CD14-positive monocyte (primary cell): ENCODE data around the gene CAMK1D. TPM values are rescaled to one million over a fixed set of nuclear protein-coding genes. Genes with fewer than 3 reads are reported as not detected.
A peak's percentile ranks its signal among the peaks of the same experiment; 100 is the strongest.

Experiments
- DNase-seq, 3 donors: peaks; one replicate each; pipeline ENCODE4 v3.0.0-alpha.2; 2011 to 2022
- H2AFZ ChIP-seq: 2 replicates; pipeline ENCODE4 v1.6.0; 2012; ENCODE audit warnings: mild to moderate bottlenecking, low read depth, low read length, inconsistent platforms; ENCODE audit not compliant: insufficient read depth, poor library complexity, severe bottlenecking
- H3K27ac ChIP-seq, 2 donors: 1 replicate in 1 of 2; 2 replicates in 1 of 2; pipeline ENCODE4 v1.5.1; 2012 to 2013; ENCODE audit warnings: low read length in 2 of 2, control low read depth in 1 of 2, inconsistent platforms in 1 of 2, low read depth in 1 of 2, mild to moderate bottlenecking in 1 of 2
- H3K27me3 ChIP-seq, 2 donors: one replicate each; pipeline versions ENCODE4 v1.6.0 to v1.6.1; 2011 to 2013; ENCODE audit warnings: low read length in 2 of 2; ENCODE audit not compliant: control insufficient read depth in 2 of 2, insufficient read depth in 2 of 2
- H3K36me3 ChIP-seq, 2 donors: replicated peaks in 1 of 2; 1 replicate in 1 of 2; 2 replicates in 1 of 2; pipeline versions ENCODE4 v1.5.1 to v1.6.1; 2012 to 2013; ENCODE audit warnings: low read length in 2 of 2, control low read depth in 1 of 2, inconsistent platforms in 1 of 2, mild to moderate bottlenecking in 1 of 2; ENCODE audit not compliant: insufficient read depth in 2 of 2, control insufficient read depth in 1 of 2
- H3K4me1 ChIP-seq, 2 donors: 1 replicate in 1 of 2; 2 replicates in 1 of 2; pipeline versions ENCODE4 v1.5.1 to v1.6.1; 2012 to 2013; ENCODE audit warnings: low read length in 2 of 2, control low read depth in 1 of 2, inconsistent platforms in 1 of 2, mild to moderate bottlenecking in 1 of 2, moderate library complexity in 1 of 2; ENCODE audit not compliant: insufficient read depth in 2 of 2, control insufficient read depth in 1 of 2
- H3K4me2 ChIP-seq: replicated peaks from 2 replicates; pipeline ENCODE3; 2012; ENCODE audit warnings: low read length, moderate library complexity, mild to moderate bottlenecking; ENCODE audit not compliant: poor library complexity, severe bottlenecking; ENCODE audit errors: extremely low read depth
- H3K4me3 ChIP-seq, 3 experiments: fragments of 200-600 bp in 1 of 3; sonication (generic) in 1 of 3; replicated peaks in 1 of 3; 1 replicate in 2 of 3; 2 replicates in 1 of 3; pipeline ENCODE4 v1.5.1; 2011 to 2013; ENCODE audit warnings: low read length in 3 of 3, mild to moderate bottlenecking in 3 of 3, control low read depth in 2 of 3, low read depth in 2 of 3, inconsistent platforms in 1 of 3, moderate library complexity in 1 of 3
- H3K79me2 ChIP-seq: 2 replicates; pipeline ENCODE4 v1.6.0; 2012; ENCODE audit warnings: mild to moderate bottlenecking, control low read depth, inconsistent platforms, low read length, moderate library complexity; ENCODE audit not compliant: insufficient read depth
- H3K9ac ChIP-seq: 2 replicates; pipeline ENCODE4 v1.6.0; 2017; ENCODE audit warnings: low read length, mild to moderate bottlenecking; ENCODE audit not compliant: insufficient read depth, poor library complexity, severe bottlenecking
- H3K9me3 ChIP-seq, 2 donors: replicated peaks in 1 of 2; 1 replicate in 1 of 2; 2 replicates in 1 of 2; pipeline versions ENCODE4 v1.5.1 to v1.6.1; 2012 to 2013; ENCODE audit warnings: low read length in 2 of 2, control low read depth in 1 of 2; ENCODE audit not compliant: control insufficient read depth in 1 of 2, insufficient read depth in 1 of 2
- H4K20me1 ChIP-seq: 2 replicates; pipeline ENCODE4 v1.6.0; 2012; ENCODE audit warnings: mild to moderate bottlenecking, low read length, control low read depth, moderate library complexity; ENCODE audit not compliant: insufficient read depth
- H3K27ac Mint-ChIP-seq, 7 donors: one replicate each; pipeline ENCODE4 v1.8.0; 2020; ENCODE audit warnings: mild to moderate bottlenecking in 7 of 7, mixed read lengths in 7 of 7, moderate library complexity in 6 of 7, inconsistent platforms in 2 of 7
- H3K27me3 Mint-ChIP-seq, 3 donors: one replicate each; pipeline ENCODE4 v1.8.0; 2021 to 2022; ENCODE audit warnings: low read depth in 3 of 3, mild to moderate bottlenecking in 3 of 3, mixed read lengths in 3 of 3, moderate library complexity in 3 of 3, inconsistent platforms in 1 of 3
- H3K36me3 Mint-ChIP-seq, 2 donors: one replicate each; pipeline ENCODE4 v1.8.0; 2020; ENCODE audit warnings: mixed read lengths in 2 of 2, inconsistent platforms in 1 of 2, mild to moderate bottlenecking in 1 of 2
- H3K4me1 Mint-ChIP-seq: one replicate; pipeline ENCODE4 v1.8.0; 2020; ENCODE audit warnings: mild to moderate bottlenecking, mixed read lengths
- H3K4me3 Mint-ChIP-seq, 2 donors: one replicate each; pipeline ENCODE4 v1.8.0; 2020; ENCODE audit warnings: mild to moderate bottlenecking in 2 of 2, mixed read lengths in 2 of 2, moderate library complexity in 1 of 2
- H3K9me3 Mint-ChIP-seq, 7 donors: one replicate each; pipeline ENCODE4 v1.8.0; 2020 to 2022; ENCODE audit warnings: mixed read lengths in 7 of 7, mild to moderate bottlenecking in 6 of 7, moderate library complexity in 6 of 7, inconsistent platforms in 2 of 7
- CTCF ChIP-seq: fragments of 200-600 bp; IDR thresholded peaks from one replicate; pipeline ENCODE4 v1.8.0; 2022; ENCODE audit warnings: antibody characterized with exemption, mild to moderate bottlenecking
- WGBS: methylation state at CpG from one replicate; pipeline ENCODE4 v1.1.5; 2013; ENCODE audit warnings: missing lambda C conversion rate; ENCODE audit not compliant: insufficient coverage; 5-methylcytosine and 5-hydroxymethylcytosine counted together
- intact Hi-C, 2 donors: fragments of 100-400 bp; cut with micrococcal nuclease; formaldehyde crosslinking; loops; one replicate each; pipeline versions ENCODE4 v1.15.0 to v1.15.1; 2023
- polyA plus RNA-seq, 3 donors: library from polyadenylated mRNA; depleted of rRNA in 1 of 3; unstranded in 2 of 3; stranded (reverse) in 1 of 3; fragments of 300-500 nt in 2 of 3; fragments of >200 nt in 1 of 3; fragmentation: Illumina TruSeq in 2 of 3; gene quantifications; 1 replicate in 2 of 3; 2 replicates in 1 of 3; pipeline ENCODE4 v1.2.3, GENCODE V29; 2012 to 2021

CAMK1D gene
- polyA plus RNA-seq, 3 donors, result 6.7 to 11.8 (median 7.1) TPM

- peaks cover 61% of the 10 kb centered on the region for H4K20me1 ChIP-seq
- intact Hi-C loops, result loop anchor here in 1 of 2 donors (5.0 kb wide), 1 partner anchor 90 kb away; no protein-coding TSS in a partner anchor
These were observed 2.5 kb downstream of the CAMK1D start for GRCh38 chr10:12351889-12352288.

More at GRCh38 chr10:12351889-12352288, 2.5 kb downstream of the CAMK1D start:
- H3K4me2 ChIP-seq, result no peak overlapping the region
- H3K79me2 ChIP-seq, result no peaks in the 10 kb centered on the region
- no peak overlapping the region for H2AFZ ChIP-seq
- peaks cover 0 to 6% (median 3%) of the 10 kb centered on the region in 7 donors for H3K9me3 Mint-ChIP-seq
- H3K27me3 Mint-ChIP-seq, result peaks cover 46 to 63% (median 51%) of the 10 kb centered on the region in 3 donors
- H3K27me3 ChIP-seq, result peaks cover 9 to 32% of the 10 kb centered on the region in 2 donors
- H3K27ac Mint-ChIP-seq, result no peak overlapping the region
- peaks cover 22 to 25% of the 10 kb centered on the region in 2 donors for H3K4me1 ChIP-seq
- no peak overlapping the region for H3K4me3 ChIP-seq
- H3K9me3 ChIP-seq, result peaks cover 0 to 4% of the 10 kb centered on the region in 2 donors
- peaks cover 31% of the 10 kb centered on the region for H3K4me1 Mint-ChIP-seq
- peaks cover 9 to 11% of the 10 kb centered on the region in 2 donors for H3K36me3 Mint-ChIP-seq
- no CpG with 5 or more reads among the region's 2 CpGs for WGBS
- no peak overlapping the region for H3K27ac ChIP-seq
- H3K36me3 ChIP-seq, result no peaks in the 10 kb centered on the region
- H3K4me3 Mint-ChIP-seq, result peak overlapping the region in 1 of 2 donors; percentile 98
- no peak overlapping the region for H3K9ac ChIP-seq
- DNase-seq, result no peak
- no peak for TF ChIP-seq CTCF
